Calu3 (cell line): Measurements from ENCODE around the gene ATP8A1. TPM values are rescaled to one million over a fixed set of nuclear protein-coding genes. Genes with fewer than 3 reads are reported as not detected.

Experiments used
- BruUV-seq: library from RNA; stranded (reverse); fragments of 400-500 nt; replicated peaks from 2 replicates; lab custom pipeline; 2021; lab: Mats Ljungman, UMichigan
- CTCF ChIA-PET: fragments of 300-600 bp; sonication (Branson Sonifier 250); formaldehyde crosslinking; loops from one replicate; lab custom pipeline; 2022; ENCODE audit warnings: antibody characterized with exemption; lab: Charles Lee
- DNase-seq: peaks from one replicate; pipeline ENCODE4 v3.0.0; 2022
- H3K27ac Mint-ChIP-seq: one replicate; pipeline ENCODE4 v1.8.0; 2022; ENCODE audit warnings: mixed read lengths; ENCODE audit not compliant: unreplicated experiment
- H3K27me3 Mint-ChIP-seq: one replicate; pipeline ENCODE4 v1.8.0; 2022; ENCODE audit warnings: mixed read lengths; ENCODE audit not compliant: unreplicated experiment
- H3K36me3 Mint-ChIP-seq: one replicate; pipeline ENCODE4 v1.8.0; 2022; ENCODE audit warnings: mild to moderate bottlenecking, moderate library complexity, mixed read lengths; ENCODE audit not compliant: insufficient read depth, unreplicated experiment
- H3K4me1 Mint-ChIP-seq: one replicate; pipeline ENCODE4 v1.8.0; 2022; ENCODE audit warnings: mild to moderate bottlenecking, low read depth, mixed read lengths; ENCODE audit not compliant: unreplicated experiment
- H3K4me3 Mint-ChIP-seq: one replicate; pipeline ENCODE4 v1.8.0; 2022; ENCODE audit warnings: mild to moderate bottlenecking, low read depth, moderate library complexity, mixed read lengths; ENCODE audit not compliant: unreplicated experiment
- H3K9me3 Mint-ChIP-seq: one replicate; pipeline ENCODE4 v1.8.0; 2022; ENCODE audit warnings: low read depth, mixed read lengths; ENCODE audit not compliant: unreplicated experiment
- intact Hi-C: fragments of 100-400 bp; cut with micrococcal nuclease; formaldehyde crosslinking; loops from one replicate; pipeline ENCODE4 v1.10.0; 2022; ENCODE audit not compliant: unreplicated experiment
- total RNA-seq: library from RNA; stranded (reverse); gene quantifications from 2 replicates; pipeline ENCODE4 v1.2.3, GENCODE V29; 2022
- TF ChIP-seq, protein P1 (sequence below): fragments of 200-600 bp; IDR thresholded peaks from one replicate; pipeline ENCODE4 v1.8.0; 2022; ENCODE audit warnings: antibody characterized with exemption; ENCODE audit not compliant: unreplicated experiment

Gene ATP8A1
- total RNA-seq, 1 experiment from 2014 or later, result 0.76 TPM

- H3K27ac Mint-ChIP-seq, result no peak overlapping the region
- H3K27me3 Mint-ChIP-seq, result no peaks in the 10 kb centered on the region
- intact Hi-C loops, result no loop called here
- peaks cover 3% of the 10 kb centered on the region for H3K9me3 Mint-ChIP-seq
- no peaks in the 10 kb centered on the region for H3K4me1 Mint-ChIP-seq
- CTCF ChIA-PET, result no interaction called here
- DNase-seq, result no peak
- TF ChIP-seq, protein P1, sequence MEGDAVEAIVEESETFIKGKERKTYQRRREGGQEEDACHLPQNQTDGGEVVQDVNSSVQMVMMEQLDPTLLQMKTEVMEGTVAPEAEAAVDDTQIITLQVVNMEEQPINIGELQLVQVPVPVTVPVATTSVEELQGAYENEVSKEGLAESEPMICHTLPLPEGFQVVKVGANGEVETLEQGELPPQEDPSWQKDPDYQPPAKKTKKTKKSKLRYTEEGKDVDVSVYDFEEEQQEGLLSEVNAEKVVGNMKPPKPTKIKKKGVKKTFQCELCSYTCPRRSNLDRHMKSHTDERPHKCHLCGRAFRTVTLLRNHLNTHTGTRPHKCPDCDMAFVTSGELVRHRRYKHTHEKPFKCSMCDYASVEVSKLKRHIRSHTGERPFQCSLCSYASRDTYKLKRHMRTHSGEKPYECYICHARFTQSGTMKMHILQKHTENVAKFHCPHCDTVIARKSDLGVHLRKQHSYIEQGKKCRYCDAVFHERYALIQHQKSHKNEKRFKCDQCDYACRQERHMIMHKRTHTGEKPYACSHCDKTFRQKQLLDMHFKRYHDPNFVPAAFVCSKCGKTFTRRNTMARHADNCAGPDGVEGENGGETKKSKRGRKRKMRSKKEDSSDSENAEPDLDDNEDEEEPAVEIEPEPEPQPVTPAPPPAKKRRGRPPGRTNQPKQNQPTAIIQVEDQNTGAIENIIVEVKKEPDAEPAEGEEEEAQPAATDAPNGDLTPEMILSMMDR, result no peak
- H3K4me3 Mint-ChIP-seq, result no peak overlapping the region
- no peaks in the 10 kb centered on the region for H3K36me3 Mint-ChIP-seq
- no TSS peak for BruUV-seq
These were observed 196.9 kb downstream of the ATP8A1 start for GRCh38 chr4:42460043-42460442.

- CTCF ChIA-PET, result no interaction called here
- no peak overlapping the region for H3K27ac Mint-ChIP-seq
- no peak overlapping the region for H3K4me3 Mint-ChIP-seq
- TF ChIP-seq, protein P1, result no peak
- no peaks in the 10 kb centered on the region for H3K4me1 Mint-ChIP-seq
- intact Hi-C loops, result no loop called here
- no peaks in the 10 kb centered on the region for H3K27me3 Mint-ChIP-seq
- DNase-seq, result no peak
- BruUV-seq, result no TSS peak
- H3K9me3 Mint-ChIP-seq, result peaks cover 3% of the 10 kb centered on the region
- no peaks in the 10 kb centered on the region for H3K36me3 Mint-ChIP-seq
These were observed 198.2 kb downstream of the ATP8A1 start for GRCh38 chr4:42458657-42459056.

DNA sequence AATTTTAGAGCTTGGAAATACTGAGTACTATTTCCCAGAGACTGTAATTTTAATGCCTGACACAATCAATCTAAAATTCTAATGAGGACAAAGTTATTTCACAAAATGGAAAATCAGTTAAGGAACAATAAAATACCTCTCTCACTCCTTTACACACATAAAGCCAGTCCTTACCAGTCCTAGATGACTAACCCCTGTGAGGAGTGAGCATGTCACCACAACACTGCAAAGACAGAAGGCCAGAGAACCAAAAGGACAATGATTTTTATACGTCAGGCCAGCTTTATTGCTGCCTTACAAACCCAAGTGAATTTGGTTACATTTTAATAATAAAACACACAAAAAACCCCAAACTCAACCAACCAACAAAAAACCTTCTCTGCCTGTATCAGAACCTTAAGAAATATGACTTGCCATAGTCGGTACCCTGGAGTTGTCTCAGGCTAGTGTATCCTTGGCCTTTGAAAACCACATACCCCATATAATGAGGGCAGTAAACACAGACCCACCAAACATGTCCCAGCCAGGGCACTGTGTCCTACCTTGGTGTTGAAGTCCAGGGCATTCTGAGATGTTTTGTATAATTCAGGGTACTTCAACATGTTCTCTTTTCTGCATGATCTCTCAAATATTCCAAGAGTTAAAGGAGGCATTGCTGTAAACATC is 202.0 kb downstream of the ATP8A1 start:
- no peak for DNase-seq
- intact Hi-C loops, result no loop called here

GRCh38 chr4:42453612-42454011 is 203.3 kb downstream of the ATP8A1 start:
- no peak overlapping the region for H3K27ac Mint-ChIP-seq
- H3K4me3 Mint-ChIP-seq, result no peak overlapping the region
- no peaks in the 10 kb centered on the region for H3K27me3 Mint-ChIP-seq
- TF ChIP-seq, protein P1, result no peak
- CTCF ChIA-PET, result no interaction called here
- BruUV-seq, result no TSS peak
- H3K36me3 Mint-ChIP-seq, result no peaks in the 10 kb centered on the region
- no peaks in the 10 kb centered on the region for H3K4me1 Mint-ChIP-seq
- intact Hi-C loops, result no loop called here
- peaks cover 2% of the 10 kb centered on the region for H3K9me3 Mint-ChIP-seq
- DNase-seq, result no peak

More for the DNA sequence above, 202.0 kb downstream of the ATP8A1 start:
- no peaks in the 10 kb centered on the region for H3K36me3 Mint-ChIP-seq
- no peak overlapping the region for H3K4me3 Mint-ChIP-seq
- peaks cover 2% of the 10 kb centered on the region for H3K9me3 Mint-ChIP-seq
- no TSS peak for BruUV-seq
- TF ChIP-seq, protein P1, result no peak
- no peaks in the 10 kb centered on the region for H3K27me3 Mint-ChIP-seq
- no peak overlapping the region for H3K27ac Mint-ChIP-seq
- CTCF ChIA-PET, result no interaction called here
- no peaks in the 10 kb centered on the region for H3K4me1 Mint-ChIP-seq
